GM12878 (cell line): Measurements from ENCODE around the gene PKHD1. TPM values are rescaled to one million over a fixed set of nuclear protein-coding genes. Genes with fewer than 3 reads are reported as not detected.

ENCODE experiments used
- ATAC-seq: fragments of 200-7000 bp; cut with Tn5 transposase; 3 replicates; pipeline ENCODE4 v1.9.1; 2020; ENCODE audit warnings: mild to moderate bottlenecking, moderate library complexity
- BruUV-seq: library from RNA; stranded (reverse); fragments of 400-500 nt; replicated peaks from 2 replicates; lab custom pipeline; 2021; lab: Mats Ljungman, UMichigan
- CTCF ChIA-PET: fragments of 300-600 bp; sonication (Branson Sonifier 250); formaldehyde crosslinking; extraction: SDS; loops from one replicate; lab custom pipeline; 2021; ENCODE audit warnings: inconsistent platforms; lab: Yijun Ruan, JAX
- POLR2A ChIA-PET: fragments of 350-600 bp; formaldehyde crosslinking; extraction: SDS; loops from one replicate; lab custom pipeline; 2021; ENCODE audit warnings: inconsistent platforms; lab: Charles Lee
- RAD21 ChIA-PET: fragments of 300-600 bp; sonication (Branson Sonifier 250); formaldehyde crosslinking; loops from one replicate; lab custom pipeline; 2023; ENCODE audit warnings: antibody characterized with exemption; ENCODE audit not compliant: unreplicated experiment; lab: Charles Lee
- SMC1A ChIA-PET: fragments of 300-600 bp; sonication (Branson Sonifier 250); formaldehyde crosslinking; loops from one replicate; lab custom pipeline; 2023; ENCODE audit not compliant: unreplicated experiment, uncharacterized antibody; lab: Charles Lee
- DNase-seq: peaks from one replicate; pipeline ENCODE4 v3.0.0-alpha.2; 2011; ENCODE audit warnings: low read depth, low spot score
- FAIRE-seq: peaks from 3 replicates; lab custom pipeline; 2011; peaks lifted over from hg19 to GRCh38; lab: Jason Lieb, UNC
- H2AFZ ChIP-seq: 2 replicates; pipeline ENCODE4 v1.6.0; 2011; ENCODE audit warnings: low read depth, low read length, control low read depth; ENCODE audit not compliant: control insufficient read depth
- H3K27ac ChIP-seq: 2 replicates; pipeline ENCODE4 v1.5.1; 2011; ENCODE audit warnings: control low read depth; ENCODE audit not compliant: control insufficient read depth, insufficient read depth
- H3K27me3 ChIP-seq, 2 experiments: replicated peaks in 1 of 2; 2 replicates each; pipeline versions ENCODE4 v1.6.0 to v1.6.1; 2011; ENCODE audit warnings: low read length in 1 of 2; ENCODE audit not compliant: control insufficient read depth in 2 of 2, insufficient read depth in 2 of 2
- H3K36me3 ChIP-seq, 2 experiments: 2 replicates each; pipeline ENCODE4 v1.5.1; 2011; ENCODE audit warnings: low read length in 1 of 2; ENCODE audit not compliant: control insufficient read depth in 2 of 2, insufficient read depth in 2 of 2
- H3K4me1 ChIP-seq: 2 replicates; pipeline ENCODE4 v1.6.1; 2011; ENCODE audit warnings: mild to moderate bottlenecking, low read length, moderate library complexity, mixed read lengths; ENCODE audit not compliant: control insufficient read depth, insufficient read depth
- H3K4me2 ChIP-seq: 2 replicates; pipeline ENCODE4 v1.6.0; 2011; ENCODE audit warnings: control low read depth; ENCODE audit not compliant: control insufficient read depth, insufficient read depth
- H3K4me3 ChIP-seq: fragments of 200-600 bp; sonication (generic); 2 replicates; pipeline ENCODE4 v1.5.1; 2016
- H3K79me2 ChIP-seq: 2 replicates; pipeline ENCODE4 v1.6.0; 2011; ENCODE audit warnings: low read length; ENCODE audit not compliant: control insufficient read depth, insufficient read depth
- H3K9ac ChIP-seq: 2 replicates; pipeline ENCODE4 v1.8.0; 2011; ENCODE audit warnings: low read length, control low read depth, mixed read lengths; ENCODE audit not compliant: control insufficient read depth, insufficient read depth
- H3K9me3 ChIP-seq: replicated peaks from 3 replicates; pipeline ENCODE4 v1.5.1; 2011; ENCODE audit warnings: mild to moderate bottlenecking, low read length; ENCODE audit not compliant: control insufficient read depth, insufficient read depth
- H4K20me1 ChIP-seq: 2 replicates; pipeline ENCODE4 v1.6.0; 2011; ENCODE audit not compliant: control insufficient read depth, insufficient read depth
- CBFB ChIP-seq: IDR thresholded peaks from 2 replicates; pipeline ENCODE4 v1.6.1; 2016; ENCODE audit warnings: antibody characterized with exemption, low read depth
- CHD4 ChIP-seq: fragments of 200-600 bp; sonication (generic); IDR thresholded peaks from 2 replicates; pipeline ENCODE4 v1.6.1; 2016; ENCODE audit warnings: mild to moderate bottlenecking
- HDAC6 ChIP-seq: fragments of 200-600 bp; sonication (generic); IDR thresholded peaks from one replicate; pipeline ENCODE4 v1.8.0; 2017; ENCODE audit warnings: antibody characterized with exemption; ENCODE audit not compliant: unreplicated experiment
- HDGF ChIP-seq: fragments of 450-650 bp; IDR thresholded peaks from 2 replicates; pipeline ENCODE4 v1.6.1; 2016; ENCODE audit warnings: antibody characterized with exemption
- KLF5 ChIP-seq: fragments of 450-650 bp; IDR thresholded peaks from 2 replicates; pipeline ENCODE4 v1.6.1; 2014; ENCODE audit warnings: mild to moderate bottlenecking; ENCODE audit not compliant: partially characterized antibody
- MEF2B ChIP-seq: fragments of 450-650 bp; IDR thresholded peaks from 2 replicates; pipeline ENCODE4 v1.6.1; 2018; ENCODE audit warnings: mild to moderate bottlenecking, moderate library complexity; ENCODE audit not compliant: partially characterized antibody, poor library complexity, severe bottlenecking
- NFYB ChIP-seq: IDR thresholded peaks from 2 replicates; pipeline ENCODE4 v1.6.1; 2011; ENCODE audit warnings: low read depth, mild to moderate bottlenecking, low read length, improper control_type of control experiment, moderate library complexity; ENCODE audit not compliant: insufficient read depth
- SIX5 ChIP-seq: IDR thresholded peaks from 2 replicates; pipeline ENCODE4 v1.6.1; 2011; ENCODE audit warnings: mild to moderate bottlenecking, low read depth, low read length, moderate library complexity; ENCODE audit not compliant: severe bottlenecking
- SREBF2 ChIP-seq: IDR thresholded peaks from 2 replicates; pipeline ENCODE4 v1.6.1; 2012; ENCODE audit warnings: mild to moderate bottlenecking, low read length
- SRF ChIP-seq, 2 experiments: IDR thresholded peaks; 2 replicates each; pipeline ENCODE4 v1.6.1; 2011; ENCODE audit warnings: low read depth in 2 of 2, low read length in 2 of 2, mild to moderate bottlenecking in 1 of 2, moderate library complexity in 1 of 2
- ZNF274 ChIP-seq: IDR thresholded peaks from one replicate; pipeline ENCODE4 v1.8.0; 2011; ENCODE audit not compliant: insufficient read length, insufficient read depth
- WGBS: methylation state at CpG from one replicate; pipeline ENCODE4 v1.1.6; 2016; ENCODE audit warnings: low lambda C conversion rate; ENCODE audit not compliant: insufficient replicate concordance, insufficient coverage; ENCODE audit errors: missing lambda C conversion rate; 5-methylcytosine and 5-hydroxymethylcytosine counted together
- in situ Hi-C: fragments of 300-500 bp; cut with MboI; formaldehyde crosslinking; loops from 9 replicates; pipeline ENCODE4 v1.14.3; 2018; ENCODE audit warnings: mixed read lengths
- intact Hi-C: fragments of 100-400 bp; cut with micrococcal nuclease; formaldehyde crosslinking; loops from one replicate; pipeline ENCODE4 v1.14.2; 2022; ENCODE audit not compliant: unreplicated experiment
- polyA plus RNA-seq, 11 experiments: library from polyadenylated mRNA; depleted of rRNA in 4 of 11; unstranded in 6 of 11; stranded (reverse) in 5 of 11; fragments of >200 nt; fragmentation: Nextera tagmentation in 4 of 11; fragmentation: Illumina TruSeq in 1 of 11; extraction: Ambion mirVana in 4 of 11; extraction: Trizol in 1 of 11; gene quantifications; 1 replicate in 1 of 11; 2 replicates in 10 of 11; pipeline versions ENCODE4 v1.2.1 to v1.2.3, GENCODE V29; 2011 to 2016; ENCODE audit warnings: inconsistent platforms in 2 of 11, missing spikeins in 2 of 11, low read depth in 1 of 11
- total RNA-seq, 4 experiments: library from RNA; depleted of rRNA in 3 of 4; stranded (reverse); fragments of >200 nt in 3 of 4; fragmentation: Illumina TruSeq in 1 of 4; extraction: Trizol in 1 of 4; gene quantifications; 2 replicates each; pipeline versions ENCODE4 v1.2.1 to v1.2.3, GENCODE V29; 2013 to 2021

The PKHD1 gene
- total and polyA plus RNA-seq, 10 of the 15 experiments (the other 5 are each of a cell fraction or from before 2014, with no cell fraction given): under 0.01 to 0.90 (median 0.02) TPM; not detected in 1

DNA sequence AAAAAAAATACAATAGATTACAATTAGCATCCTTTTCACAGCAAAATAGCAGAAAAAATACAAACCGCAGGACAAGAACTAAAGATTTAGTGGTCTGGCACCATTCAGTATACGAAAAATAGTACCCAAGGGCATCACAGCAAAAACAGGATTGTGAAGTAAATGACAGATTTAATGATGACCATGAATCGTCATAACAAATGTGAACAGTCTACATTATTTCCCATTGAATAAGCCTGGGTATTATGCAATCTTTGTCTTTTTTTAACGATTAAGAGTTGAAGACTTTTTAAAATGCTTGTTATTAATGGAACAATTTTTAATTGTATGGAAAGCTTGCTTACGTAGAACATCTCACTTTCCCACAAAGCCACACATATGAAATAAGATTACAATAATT is 432.8 kb downstream of the PKHD1 start:
- no peak overlapping the region for H3K4me3 ChIP-seq
- no peak overlapping the region for H3K4me2 ChIP-seq
- H3K36me3 ChIP-seq: no peaks in the 10 kb centered on the region
- BruUV-seq: no TSS peak
- ATAC-seq (no peak), FAIRE-seq (no peak)
- no peaks in the 10 kb centered on the region for H3K79me2 ChIP-seq
- no peak overlapping the region for H3K9ac ChIP-seq
- POLR2A ChIA-PET: no interaction called here
- no peak overlapping the region for H3K27ac ChIP-seq
- intact Hi-C loops: no loop called here
- no peak overlapping the region for H2AFZ ChIP-seq
- in situ Hi-C loops: no loop called here
- no peaks in the 10 kb centered on the region for H4K20me1 ChIP-seq
- TF ChIP-seq HDGF (no peak), SRF (IDR thresholded peaks at IDR 0.05; ENCODE audit: low read depth in 2 of 2, low read length in 2 of 2) (no peak), NFYB (no peak), HDAC6 (no peak), CBFB (no peak), SREBF2 (no peak), CHD4 (no peak), MEF2B (no peak), SIX5 (no peak), ZNF274 (no peak), KLF5 (no peak)
- TF ChIP-seq, all 136 proteins: peak for 0
- no peak for DNase-seq
- RAD21 ChIA-PET: no interaction called here
- Histone ChIP-seq H3K4me1 (no peaks in the 10 kb centered on the region), H3K27me3 (no peaks in the 10 kb centered on the region), H3K9me3 (no peaks in the 10 kb centered on the region)
- CTCF ChIA-PET: interaction anchor here (0.5 kb wide), 1 partner anchor 546 kb away, joined by 3 read pairs; no protein-coding TSS in a partner anchor
- WGBS: 28% methylated on average over 5 of the region's 5 CpGs
- SMC1A ChIA-PET: interaction anchor here (0.7 to 1.0 kb wide), 2 partner anchors 243 to 305 kb away, joined by 3 to 4 read pairs; no protein-coding TSS in a partner anchor
